ENCODE measurements around the gene FILIP1.

GRCh38 chr6:75445738-75446137 is 47.9 kb downstream of the FILIP1 start:
- TF ChIP-seq POLR2A (IDR thresholded peaks at IDR 0.05) (no peak), CTCF (IDR thresholded peaks at IDR 0.05) (no peak)
